ENCODE measurements around the gene PARD3. TPM values are rescaled to one million over a fixed set of nuclear protein-coding genes. Genes with fewer than 3 reads are reported as not detected.

The PARD3 gene
- total RNA-seq, 1 donor from 2014 or later = 0.11 TPM

DNA sequence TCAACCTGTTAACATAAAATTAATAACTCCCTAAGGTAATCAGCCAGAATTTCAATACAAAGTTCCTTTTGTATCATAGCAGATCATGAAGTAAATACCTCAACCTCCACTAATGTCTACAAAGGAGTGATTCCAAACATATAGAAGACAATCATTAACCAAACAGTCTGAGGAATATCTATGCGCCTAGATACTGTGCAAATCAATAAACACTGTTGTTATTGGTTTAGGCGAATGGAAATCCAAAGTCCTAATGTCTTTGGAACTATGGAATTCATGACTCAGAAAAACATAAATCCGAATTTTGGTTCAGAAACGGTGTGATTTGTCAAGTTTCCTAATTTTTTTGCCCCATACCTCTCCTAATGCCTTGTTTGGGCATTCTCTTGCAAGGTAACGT, 469.7 kb downstream of the PARD3 start:
- ChIA-PET CTCF (no interaction called here), POLR2A (no interaction called here)
- Mint-ChIP-seq H3K4me1 (no peaks in the 10 kb centered on the region), H3K27me3 (no peaks in the 10 kb centered on the region), H3K27ac (no peak overlapping the region), H3K4me3 (no peak overlapping the region), H3K9me3 (no peaks in the 10 kb centered on the region), H3K36me3 (ENCODE audit: low read depth) (no peaks in the 10 kb centered on the region)
- DNase-seq (no peak), ATAC-seq (ENCODE audit: low read depth) (no peak)
- intact Hi-C loops (cut with micrococcal nuclease) = no loop called here
- TF ChIP-seq, protein P1, sequence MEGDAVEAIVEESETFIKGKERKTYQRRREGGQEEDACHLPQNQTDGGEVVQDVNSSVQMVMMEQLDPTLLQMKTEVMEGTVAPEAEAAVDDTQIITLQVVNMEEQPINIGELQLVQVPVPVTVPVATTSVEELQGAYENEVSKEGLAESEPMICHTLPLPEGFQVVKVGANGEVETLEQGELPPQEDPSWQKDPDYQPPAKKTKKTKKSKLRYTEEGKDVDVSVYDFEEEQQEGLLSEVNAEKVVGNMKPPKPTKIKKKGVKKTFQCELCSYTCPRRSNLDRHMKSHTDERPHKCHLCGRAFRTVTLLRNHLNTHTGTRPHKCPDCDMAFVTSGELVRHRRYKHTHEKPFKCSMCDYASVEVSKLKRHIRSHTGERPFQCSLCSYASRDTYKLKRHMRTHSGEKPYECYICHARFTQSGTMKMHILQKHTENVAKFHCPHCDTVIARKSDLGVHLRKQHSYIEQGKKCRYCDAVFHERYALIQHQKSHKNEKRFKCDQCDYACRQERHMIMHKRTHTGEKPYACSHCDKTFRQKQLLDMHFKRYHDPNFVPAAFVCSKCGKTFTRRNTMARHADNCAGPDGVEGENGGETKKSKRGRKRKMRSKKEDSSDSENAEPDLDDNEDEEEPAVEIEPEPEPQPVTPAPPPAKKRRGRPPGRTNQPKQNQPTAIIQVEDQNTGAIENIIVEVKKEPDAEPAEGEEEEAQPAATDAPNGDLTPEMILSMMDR (IDR thresholded peaks at IDR 0.05) = no peak

DNA sequence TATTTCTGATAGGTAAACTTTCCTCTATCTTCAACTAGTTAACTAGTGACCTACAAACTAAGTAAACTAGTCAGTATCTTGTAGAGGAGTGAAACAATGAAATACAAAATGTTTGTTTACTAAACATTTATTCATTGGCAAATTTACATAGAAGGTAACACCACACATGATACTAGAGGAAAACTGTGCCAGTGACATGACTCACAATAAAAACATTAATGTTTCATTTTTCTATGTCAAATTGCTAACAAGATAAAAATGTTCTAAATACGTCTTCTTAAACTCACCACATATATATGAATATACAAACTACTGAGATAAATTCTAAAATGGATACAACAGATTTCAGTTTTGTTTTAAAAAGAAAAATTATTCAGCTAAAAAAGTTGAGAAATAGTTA, 471.3 kb downstream of the PARD3 start:
- no peak overlapping the region for H3K27ac Mint-ChIP-seq
- H3K36me3 Mint-ChIP-seq (ENCODE audit: low read depth) = no peaks in the 10 kb centered on the region
- H3K4me3 Mint-ChIP-seq = no peak overlapping the region
- H3K9me3 Mint-ChIP-seq = no peaks in the 10 kb centered on the region
- ChIA-PET CTCF (no interaction called here), POLR2A (no interaction called here)
- DNase-seq (no peak), ATAC-seq (ENCODE audit: low read depth) (no peak)
- no peaks in the 10 kb centered on the region for H3K4me1 Mint-ChIP-seq
- no peaks in the 10 kb centered on the region for H3K27me3 Mint-ChIP-seq
- intact Hi-C loops (cut with micrococcal nuclease) = no loop called here
- TF ChIP-seq, protein P1 (IDR thresholded peaks at IDR 0.05) = no peak

DNA sequence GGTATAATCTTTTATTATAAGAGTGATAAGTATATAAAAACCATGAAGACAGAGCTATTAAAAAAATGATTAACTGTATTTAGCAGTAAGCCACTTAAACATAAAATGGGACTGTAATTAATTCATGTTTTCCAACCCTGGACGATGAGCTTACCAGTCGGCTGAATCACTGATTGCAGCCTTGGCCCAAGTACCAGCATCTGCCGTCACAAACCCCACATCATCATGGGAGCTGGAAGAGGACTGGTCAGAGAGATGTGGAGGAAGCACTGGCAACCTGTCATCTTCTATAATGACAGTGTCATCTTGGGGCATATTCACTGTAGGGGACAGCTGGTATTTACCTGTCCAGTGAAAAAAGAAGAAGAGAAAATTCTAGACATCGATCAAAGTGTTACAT, 473.6 kb downstream of the PARD3 start:
- POLR2A ChIA-PET = no interaction called here
- no peak overlapping the region for H3K4me3 Mint-ChIP-seq
- DNase-seq = no peak
- no peaks in the 10 kb centered on the region for H3K4me1 Mint-ChIP-seq
- H3K9me3 Mint-ChIP-seq = no peaks in the 10 kb centered on the region
- H3K27me3 Mint-ChIP-seq = no peaks in the 10 kb centered on the region
- H3K27ac Mint-ChIP-seq = no peak overlapping the region
- CTCF ChIA-PET = no interaction called here
- ATAC-seq (ENCODE audit: low read depth) = no peak
- H3K36me3 Mint-ChIP-seq (ENCODE audit: low read depth) = no peaks in the 10 kb centered on the region
- TF ChIP-seq, protein P1 (IDR thresholded peaks at IDR 0.05) = no peak
- intact Hi-C loops (cut with micrococcal nuclease) = no loop called here

DNA sequence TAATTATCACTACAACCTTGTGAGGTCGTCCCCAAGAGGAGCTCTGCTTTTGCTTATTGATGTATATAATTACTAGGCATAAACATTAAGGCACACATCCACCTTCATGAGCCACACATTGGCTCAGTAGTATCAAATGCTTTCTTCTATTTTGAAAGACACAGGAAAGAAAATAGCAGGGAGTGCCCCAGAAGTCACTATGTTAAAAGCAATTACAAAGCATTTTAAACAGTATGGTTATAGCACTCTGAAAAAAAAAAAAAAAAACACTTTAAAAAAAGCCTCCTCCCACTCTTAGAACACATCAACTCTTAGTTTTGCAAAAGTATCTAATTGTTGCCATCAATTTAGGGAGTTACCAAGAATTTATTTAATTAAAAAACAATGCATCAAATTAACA, 474.2 kb downstream of the PARD3 start:
- intact Hi-C loops (cut with micrococcal nuclease) = no loop called here
- CTCF ChIA-PET = no interaction called here
- no peak for DNase-seq
- no peak overlapping the region for H3K4me3 Mint-ChIP-seq
- no peaks in the 10 kb centered on the region for H3K36me3 Mint-ChIP-seq (ENCODE audit: low read depth)
- H3K4me1 Mint-ChIP-seq = no peaks in the 10 kb centered on the region
- H3K9me3 Mint-ChIP-seq = no peaks in the 10 kb centered on the region
- POLR2A ChIA-PET = no interaction called here
- ATAC-seq (ENCODE audit: low read depth) = no peak
- TF ChIP-seq, protein P1 (IDR thresholded peaks at IDR 0.05) = no peak
- H3K27me3 Mint-ChIP-seq = no peaks in the 10 kb centered on the region
- H3K27ac Mint-ChIP-seq = no peak overlapping the region

DNA sequence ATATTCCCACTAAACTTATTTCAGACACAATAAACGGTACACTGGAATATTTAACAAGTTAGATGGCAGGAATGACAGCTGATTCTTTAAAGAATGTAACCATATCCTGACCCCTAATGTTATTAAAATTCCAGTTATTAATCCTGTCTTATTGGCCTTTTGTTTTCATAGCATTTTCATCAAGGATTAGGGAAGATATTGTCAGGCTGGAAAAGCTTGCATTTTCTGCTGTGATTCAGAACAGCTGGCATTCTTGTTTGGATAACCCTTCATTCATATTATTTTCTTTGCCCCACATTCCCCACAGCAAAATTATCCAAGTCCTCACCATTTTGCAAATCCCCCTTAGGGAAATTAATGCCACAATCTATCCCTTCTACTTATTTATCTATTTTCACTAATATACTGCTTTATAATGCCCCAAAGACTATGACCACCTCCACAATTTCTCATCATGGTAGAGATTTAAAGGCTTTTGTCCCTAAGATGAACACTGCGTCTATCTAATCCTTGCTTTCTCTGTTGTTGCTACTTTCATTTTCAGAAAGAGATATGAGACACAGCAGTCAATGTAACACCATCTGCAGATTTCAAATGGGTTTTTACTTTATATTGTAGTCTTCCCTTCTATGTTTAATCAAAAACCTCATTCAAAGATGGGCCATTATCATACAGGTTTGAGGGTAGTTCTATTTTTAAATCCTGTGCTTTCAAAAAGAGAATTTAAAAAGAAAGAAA, 475.1 kb downstream of the PARD3 start:
- intact Hi-C loops (cut with micrococcal nuclease) = no loop called here
- H3K27ac Mint-ChIP-seq = no peak overlapping the region
- H3K4me1 Mint-ChIP-seq = no peaks in the 10 kb centered on the region
- CTCF ChIA-PET = no interaction called here
- no peak overlapping the region for H3K4me3 Mint-ChIP-seq
- H3K9me3 Mint-ChIP-seq = no peaks in the 10 kb centered on the region
- POLR2A ChIA-PET = no interaction called here
- no peaks in the 10 kb centered on the region for H3K27me3 Mint-ChIP-seq
- TF ChIP-seq, protein P1 (IDR thresholded peaks at IDR 0.05) = no peak
- no peaks in the 10 kb centered on the region for H3K36me3 Mint-ChIP-seq (ENCODE audit: low read depth)
- no peak for ATAC-seq (ENCODE audit: low read depth)
- no peak for DNase-seq

Data from activated B cell treated with CpG ODN at 0.5 μM for 24 hours (primary cell).